OCI-LY3 (cell line): Measurements from ENCODE around the gene PET100.

Experiments used
- H2AFZ ChIP-seq: fragments of 200-600, 300-600 bp; shearing (Covaris generic); 2 replicates; pipeline ENCODE4 v1.6.0; 2014; ENCODE audit warnings: antibody characterized with exemption, low read depth, low read length
- H3K27ac ChIP-seq: fragments of 200-600, 300-600 bp; sonication (generic); 2 replicates; pipeline ENCODE4 v1.5.1; 2014; ENCODE audit warnings: mild to moderate bottlenecking, low read length, moderate library complexity, mixed read lengths
- H3K27me3 ChIP-seq: fragments of 200-600, 300-600 bp; sonication (generic); 2 replicates; pipeline ENCODE4 v1.6.1; 2014; ENCODE audit warnings: low read depth, low read length, mixed read lengths
- H3K36me3 ChIP-seq: fragments of 200-600, 300-600 bp; sonication (generic); replicated peaks from 2 replicates; pipeline ENCODE3; 2014; ENCODE audit warnings: low read depth, low read length, mixed read lengths
- H3K4me1 ChIP-seq: fragments of 300-600, 200-600 bp; sonication (generic); 2 replicates; pipeline ENCODE4 v1.6.1; 2014; ENCODE audit warnings: low read length, mixed read lengths
- H3K4me2 ChIP-seq: fragments of 200-600, 300-600 bp; sonication (generic); 2 replicates; pipeline ENCODE4 v1.6.1; 2014; ENCODE audit warnings: low read length, mixed read lengths
- H3K4me3 ChIP-seq: fragments of 300-600, 200-600 bp; sonication (generic); 2 replicates; pipeline ENCODE4 v1.5.1; 2014; ENCODE audit warnings: antibody characterized with exemption, mild to moderate bottlenecking, low read length, moderate library complexity
- H3K79me2 ChIP-seq: fragments of 300-600, 200-600 bp; shearing (Covaris generic); 2 replicates; pipeline ENCODE4 v1.6.1; 2014; ENCODE audit warnings: mild to moderate bottlenecking, low read length, mixed read lengths
- H3K9ac ChIP-seq: fragments of 300-600, 200-600 bp; shearing (Covaris generic); 2 replicates; pipeline ENCODE4 v1.6.0; 2014; ENCODE audit warnings: mild to moderate bottlenecking, low read length, moderate library complexity
- H3K9me3 ChIP-seq: fragments of 200-600, 300-600 bp; shearing (Covaris generic); 2 replicates; pipeline ENCODE4 v1.6.1; 2014; ENCODE audit warnings: low read length, mixed read lengths; ENCODE audit not compliant: insufficient read depth
- H4K20me1 ChIP-seq: fragments of 200-600, 300-600 bp; sonication (generic); 2 replicates; pipeline ENCODE4 v1.6.1; 2016; ENCODE audit warnings: low read length, mixed read lengths; ENCODE audit not compliant: insufficient read depth
- CTCF ChIP-seq: fragments of 200-600, 300-600 bp; sonication (generic); IDR thresholded peaks from 2 replicates; pipeline ENCODE4 v1.5.1; 2014; ENCODE audit warnings: antibody characterized with exemption, low read length, low read depth
- EZH2phosphoT487 ChIP-seq: fragments of 200-600 bp; shearing (Covaris generic); IDR thresholded peaks from 2 replicates; pipeline ENCODE4 v1.6.1; 2018; ENCODE audit warnings: antibody characterized with exemption, mixed run types, low read depth

The PET100 gene

GRCh38 chr19:7622933-7623685 lies 6.5 kb upstream of the PET100 start:
- no peak overlapping the region for H3K4me3 ChIP-seq
- peaks cover 43% of the 10 kb centered on the region for H3K36me3 ChIP-seq
- no peak overlapping the region for H3K4me2 ChIP-seq
- H3K9ac ChIP-seq: no peak overlapping the region
- H3K79me2 ChIP-seq: peaks cover 25% of the 10 kb centered on the region
- no peak overlapping the region for H3K27ac ChIP-seq
- 0 out of 2 replicates have a peak, but pooled peaks cover 5% of the 10 kb centered on the region for H4K20me1 ChIP-seq
- H3K27me3 ChIP-seq: no peaks in the 10 kb centered on the region
- H3K4me1 ChIP-seq: peaks cover 3% of the 10 kb centered on the region
- H3K9me3 ChIP-seq: no peaks in the 10 kb centered on the region
- TF ChIP-seq EZH2phosphoT487: no peak
- no peak for TF ChIP-seq CTCF
- H2AFZ ChIP-seq: no peak overlapping the region

- Histone ChIP-seq H2AFZ (no peak overlapping the region), H3K9me3 (no peaks in the 10 kb centered on the region), H4K20me1 (0 out of 2 replicates have a peak, but pooled peaks cover 9% of the 10 kb centered on the region), H3K27me3 (no peaks in the 10 kb centered on the region), H3K4me3 (no peak overlapping the region), H3K79me2 (peaks cover 34% of the 10 kb centered on the region), H3K36me3 (peaks cover 40% of the 10 kb centered on the region), H3K9ac (no peak overlapping the region), H3K27ac (no peak overlapping the region), H3K4me2 (no peak overlapping the region), H3K4me1 (peaks cover 9% of the 10 kb centered on the region)
- TF ChIP-seq EZH2phosphoT487 (no peak), CTCF (no peak)
These were observed 5.6 kb upstream of the PET100 start for GRCh38 chr19:7623725-7624603.

- Histone ChIP-seq H3K4me2 (no peak overlapping the region), H4K20me1 (0 out of 2 replicates have a peak, but pooled peaks cover 9% of the 10 kb centered on the region), H2AFZ (no peak overlapping the region), H3K9me3 (no peaks in the 10 kb centered on the region), H3K4me3 (no peak overlapping the region), H3K27ac (no peak overlapping the region), H3K4me1 (peaks cover 9% of the 10 kb centered on the region), H3K27me3 (no peaks in the 10 kb centered on the region), H3K9ac (no peak overlapping the region), H3K36me3 (peaks cover 39% of the 10 kb centered on the region), H3K79me2 (peaks cover 41% of the 10 kb centered on the region)
- TF ChIP-seq EZH2phosphoT487: no peak
- TF ChIP-seq CTCF: no peak
These were observed 4.8 kb upstream of the PET100 start for GRCh38 chr19:7624810-7625209.

GRCh38 chr19:7625763-7626372 lies 3.7 kb upstream of the PET100 start:
- Histone ChIP-seq H3K9me3 (no peaks in the 10 kb centered on the region), H3K79me2 (peaks cover 51% of the 10 kb centered on the region), H4K20me1 (0 out of 2 replicates have a peak, but pooled peaks cover 9% of the 10 kb centered on the region), H3K27ac (no peak overlapping the region), H3K36me3 (peaks cover 35% of the 10 kb centered on the region), H3K4me2 (no peak overlapping the region), H3K4me1 (peaks cover 15% of the 10 kb centered on the region), H2AFZ (no peak overlapping the region), H3K4me3 (no peak overlapping the region), H3K27me3 (no peaks in the 10 kb centered on the region), H3K9ac (no peak overlapping the region)
- no peak for TF ChIP-seq EZH2phosphoT487
- no peak for TF ChIP-seq CTCF
